Mucosa of descending colon (tissue), 3 donors: Measurements from ENCODE around the gene RANBP9. TPM values are rescaled to one million over a fixed set of nuclear protein-coding genes. Genes with fewer than 3 reads are reported as not detected.

Source experiments
- ATAC-seq: fragments of 200-7000 bp; cut with Tn5 transposase; one replicate; pipeline ENCODE4 v1.9.1; 2020; ENCODE audit warnings: mild to moderate bottlenecking, moderate library complexity
- DNase-seq, 3 donors: peaks; one replicate each; pipeline ENCODE4 v3.0.0-alpha.2; 2020
- H3K36me3 ChIP-seq: fragments of 200-600 bp; one replicate; pipeline ENCODE4 v1.8.0; 2021; ENCODE audit warnings: low read depth, mild to moderate bottlenecking
- H3K4me1 ChIP-seq: fragments of 200-600 bp; one replicate; pipeline ENCODE4 v1.8.0; 2021; ENCODE audit warnings: low read depth, mild to moderate bottlenecking
- H3K4me3 ChIP-seq: fragments of 200-600 bp; one replicate; pipeline ENCODE4 v1.8.0; 2021; ENCODE audit warnings: mild to moderate bottlenecking
- H3K9me3 ChIP-seq: fragments of 200-600 bp; one replicate; pipeline ENCODE4 v1.8.0; 2021; ENCODE audit warnings: mild to moderate bottlenecking
- intact Hi-C, 2 donors: fragments of 100-400 bp; cut with DNase I in 1 of 2; cut with micrococcal nuclease in 1 of 2; formaldehyde crosslinking; loops; one replicate each; pipeline versions ENCODE4 v1.11.0 to v1.11.1; 2022; cut with DNase I, micrococcal nuclease
- total RNA-seq, 3 donors: library from RNA; stranded (reverse); fragmentation: NEBNext Ultra II Directional in 2 of 3; extraction: Animal tissue kit (Norgen Biotek cat#: 25700) in 2 of 3; gene quantifications; one replicate each; pipeline versions ENCODE4 v1.2.1 to v1.2.4, GENCODE V29; 2021 to 2023
- TF ChIP-seq, protein P1 (sequence below): fragments of 200-600 bp; IDR thresholded peaks from one replicate; pipeline ENCODE4 v1.8.0; 2022; ENCODE audit warnings: antibody characterized with exemption, mild to moderate bottlenecking
- donor health status: DM: no; HTN: no; CAD: no; lungs with moderate emphysema.
- donor health status: DM: no; HTN: no; CAD: no.
- donor health status: DM: no; HTN: yes; CAD: no.

The RANBP9 gene
- total RNA-seq, 3 donors from 2014 or later = 33.4 to 58.4 (median 38.7) TPM

DNA sequence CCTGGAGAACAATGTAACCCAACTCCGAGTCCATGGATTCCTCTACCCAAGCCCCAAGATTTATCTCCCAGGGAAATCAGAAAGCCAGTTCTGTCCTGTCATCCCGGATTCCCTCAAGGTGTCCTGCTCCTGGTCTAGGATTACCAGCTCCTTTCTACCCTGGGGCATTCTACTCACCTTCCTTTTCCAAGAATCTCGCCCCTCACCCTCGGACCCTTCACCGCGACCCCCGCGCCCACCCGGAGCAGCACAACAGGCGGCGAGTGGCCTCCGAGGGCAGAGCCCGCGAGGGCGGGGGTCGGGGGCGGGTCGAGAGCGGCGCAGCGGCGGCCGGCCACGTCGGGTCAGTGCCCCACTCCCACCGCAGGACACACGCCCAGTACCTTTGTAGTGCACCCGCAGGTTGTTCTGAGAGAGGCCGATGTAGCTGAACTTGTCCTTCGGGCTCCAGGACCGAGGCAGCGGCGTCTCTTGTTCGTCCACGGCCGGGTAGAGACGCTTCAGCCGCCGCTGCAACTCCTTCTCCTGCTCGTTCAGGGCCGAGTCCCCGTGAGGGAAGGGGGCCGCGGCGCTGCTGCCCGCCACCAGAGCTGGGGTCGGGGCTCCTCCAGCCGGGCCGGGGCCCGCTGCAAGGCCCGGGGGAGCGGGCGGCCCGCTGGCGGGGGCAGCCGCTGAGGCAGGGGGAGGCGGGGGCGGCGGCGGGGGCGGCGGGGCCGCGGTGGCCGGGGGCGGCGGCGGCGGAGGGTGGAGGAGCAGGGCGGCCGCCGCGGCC is 897 bp downstream of the RANBP9 start:
- DNase-seq (peak; percentile 66 to 80 (median 74)), ATAC-seq (peak; percentile 37)
- TF ChIP-seq, protein P1, sequence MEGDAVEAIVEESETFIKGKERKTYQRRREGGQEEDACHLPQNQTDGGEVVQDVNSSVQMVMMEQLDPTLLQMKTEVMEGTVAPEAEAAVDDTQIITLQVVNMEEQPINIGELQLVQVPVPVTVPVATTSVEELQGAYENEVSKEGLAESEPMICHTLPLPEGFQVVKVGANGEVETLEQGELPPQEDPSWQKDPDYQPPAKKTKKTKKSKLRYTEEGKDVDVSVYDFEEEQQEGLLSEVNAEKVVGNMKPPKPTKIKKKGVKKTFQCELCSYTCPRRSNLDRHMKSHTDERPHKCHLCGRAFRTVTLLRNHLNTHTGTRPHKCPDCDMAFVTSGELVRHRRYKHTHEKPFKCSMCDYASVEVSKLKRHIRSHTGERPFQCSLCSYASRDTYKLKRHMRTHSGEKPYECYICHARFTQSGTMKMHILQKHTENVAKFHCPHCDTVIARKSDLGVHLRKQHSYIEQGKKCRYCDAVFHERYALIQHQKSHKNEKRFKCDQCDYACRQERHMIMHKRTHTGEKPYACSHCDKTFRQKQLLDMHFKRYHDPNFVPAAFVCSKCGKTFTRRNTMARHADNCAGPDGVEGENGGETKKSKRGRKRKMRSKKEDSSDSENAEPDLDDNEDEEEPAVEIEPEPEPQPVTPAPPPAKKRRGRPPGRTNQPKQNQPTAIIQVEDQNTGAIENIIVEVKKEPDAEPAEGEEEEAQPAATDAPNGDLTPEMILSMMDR = no peak
- H3K4me3 ChIP-seq = peak overlapping the region; percentile 73
- no peaks in the 10 kb centered on the region for H3K36me3 ChIP-seq
- H3K4me1 ChIP-seq = peaks cover 23% of the 10 kb centered on the region
- no peaks in the 10 kb centered on the region for H3K9me3 ChIP-seq
- intact Hi-C loops = no loop called here

- H3K4me3 ChIP-seq = peak overlapping the region; percentile 73
- DNase-seq = no peak
- no peaks in the 10 kb centered on the region for H3K36me3 ChIP-seq
- no peak for ATAC-seq
- no peaks in the 10 kb centered on the region for H3K9me3 ChIP-seq
- peaks cover 23% of the 10 kb centered on the region for H3K4me1 ChIP-seq
- intact Hi-C loops = no loop called here
- TF ChIP-seq, protein P1 = no peak
Measured at GRCh38 chr6:13709689-13710551, 1.7 kb downstream of the RANBP9 start.

DNA sequence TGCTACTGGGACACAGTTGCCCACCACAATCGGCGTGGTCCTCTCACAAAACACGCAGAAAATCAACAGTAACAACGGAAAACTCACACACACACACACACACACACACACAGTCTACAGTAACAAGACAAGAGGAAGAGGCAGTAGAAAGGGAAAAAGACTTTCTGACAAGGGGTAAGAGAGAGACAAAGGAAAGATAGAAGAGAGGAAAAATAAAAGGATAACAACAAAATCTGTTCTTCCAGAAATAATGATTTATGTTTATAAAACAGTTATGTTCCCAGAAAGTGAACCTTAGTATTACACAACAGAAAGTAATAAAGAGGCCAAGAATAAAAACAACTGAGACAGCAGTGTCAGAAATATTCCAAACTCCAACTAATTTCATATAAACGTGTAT is 2.9 kb downstream of the RANBP9 start:
- Histone ChIP-seq H3K4me1 (peaks cover 23% of the 10 kb centered on the region), H3K4me3 (no peak overlapping the region), H3K9me3 (no peaks in the 10 kb centered on the region), H3K36me3 (no peaks in the 10 kb centered on the region)
- DNase-seq (peak in 1 of 3 donors; percentile 30), ATAC-seq (no peak)
- intact Hi-C loops = no loop called here
- TF ChIP-seq, protein P1 = no peak

- no peak overlapping the region for H3K4me3 ChIP-seq
- TF ChIP-seq, protein P1 = no peak
- H3K9me3 ChIP-seq = no peaks in the 10 kb centered on the region
- intact Hi-C loops = no loop called here
- no peak for DNase-seq
- peaks cover 7% of the 10 kb centered on the region for H3K4me1 ChIP-seq
- H3K36me3 ChIP-seq = no peaks in the 10 kb centered on the region
- no peak for ATAC-seq
Measured at GRCh38 chr6:13703496-13703895, 8.1 kb downstream of the RANBP9 start.

DNA sequence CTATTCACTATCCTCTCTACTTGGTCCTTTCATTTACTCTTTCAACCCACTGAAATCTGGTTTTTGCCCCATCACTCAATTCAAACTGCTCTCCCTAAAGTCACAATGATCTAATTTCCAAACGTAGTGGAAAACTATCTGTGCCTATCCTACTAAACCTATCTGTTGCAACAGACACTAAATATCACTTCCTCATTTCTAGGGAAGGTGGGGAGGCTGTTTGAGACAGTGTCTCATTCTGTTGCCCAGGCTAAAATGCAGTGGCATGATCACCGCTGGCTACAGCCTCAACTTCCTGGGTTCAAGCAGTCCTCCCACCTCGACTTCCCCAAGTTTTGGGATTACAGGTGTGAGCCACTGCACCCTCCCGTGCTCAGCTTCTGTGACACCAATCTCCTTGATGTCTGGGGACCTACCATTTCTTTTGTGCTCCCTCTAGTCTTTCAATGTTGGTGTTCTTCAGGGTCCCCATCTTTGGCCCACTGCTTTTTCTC is 8.8 kb downstream of the RANBP9 start:
- H3K9me3 ChIP-seq = no peaks in the 10 kb centered on the region
- peaks cover under 1% of the 10 kb centered on the region for H3K4me1 ChIP-seq
- H3K36me3 ChIP-seq = no peaks in the 10 kb centered on the region
- intact Hi-C loops = no loop called here
- no peak for DNase-seq
- no peak overlapping the region for H3K4me3 ChIP-seq
- ATAC-seq = peak; percentile 73
- TF ChIP-seq, protein P1 = no peak
